NCI-H460 (cell line): ENCODE measurements around the gene TRMT1. TPM values are rescaled to one million over a fixed set of nuclear protein-coding genes. Genes with fewer than 3 reads are reported as not detected.

Experiments used
- DNase-seq: peaks from one replicate; pipeline ENCODE4 v3.0.0-alpha.2; 2016; ENCODE audit warnings: low read depth; ENCODE audit errors: extremely low read depth
- total RNA-seq: library from RNA; depleted of rRNA; stranded (reverse); fragments of >200 nt; shearing (Covaris generic); gene quantifications from 2 replicates; pipeline ENCODE4 v1.2.3, GENCODE V29; 2014

The TRMT1 gene
- total RNA-seq, 1 experiment from 2014 or later = 42.8 TPM

DNA sequence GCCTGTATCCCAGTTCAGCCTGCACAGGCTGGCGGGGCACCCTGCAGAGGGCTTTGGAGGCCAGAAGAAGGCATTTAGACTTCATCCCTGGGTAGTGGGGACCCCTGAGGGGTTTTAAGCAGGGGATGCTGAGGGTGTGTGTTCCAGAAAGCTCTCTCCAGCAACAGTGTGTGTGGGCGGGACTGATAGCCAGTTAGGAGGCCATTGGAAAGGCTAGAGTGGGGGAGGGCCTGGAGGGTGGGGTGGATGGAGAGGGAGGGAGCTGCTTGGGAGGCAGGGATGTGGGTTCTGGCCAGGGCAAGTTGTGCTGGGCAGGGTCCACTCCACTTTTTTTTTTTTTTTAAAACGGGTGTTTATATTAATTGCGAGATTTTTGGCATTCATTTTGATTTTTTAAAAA, 42.2 kb downstream of the TRMT1 start:
- DNase-seq = no peak

DNA sequence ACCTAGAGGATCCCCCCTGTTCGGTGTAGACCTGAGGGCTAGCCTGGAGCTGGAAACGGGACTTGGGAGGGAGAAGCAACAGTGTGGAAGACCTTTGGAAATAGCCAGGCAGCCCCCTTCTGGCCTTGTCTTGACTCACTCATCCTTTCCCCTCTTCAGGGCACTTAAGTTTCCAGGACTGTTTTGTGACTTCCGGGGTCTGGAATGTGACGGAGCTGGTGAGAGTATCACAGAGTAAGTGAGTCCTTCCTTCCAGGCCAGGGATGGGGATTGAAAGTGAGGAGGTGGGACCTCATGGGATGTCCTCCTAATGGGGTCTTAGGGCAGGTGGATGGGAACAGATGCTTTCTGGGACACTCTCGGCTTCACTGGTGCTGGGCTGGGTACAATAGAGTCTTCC, 43.3 kb downstream of the TRMT1 start:
- no peak for DNase-seq

DNA sequence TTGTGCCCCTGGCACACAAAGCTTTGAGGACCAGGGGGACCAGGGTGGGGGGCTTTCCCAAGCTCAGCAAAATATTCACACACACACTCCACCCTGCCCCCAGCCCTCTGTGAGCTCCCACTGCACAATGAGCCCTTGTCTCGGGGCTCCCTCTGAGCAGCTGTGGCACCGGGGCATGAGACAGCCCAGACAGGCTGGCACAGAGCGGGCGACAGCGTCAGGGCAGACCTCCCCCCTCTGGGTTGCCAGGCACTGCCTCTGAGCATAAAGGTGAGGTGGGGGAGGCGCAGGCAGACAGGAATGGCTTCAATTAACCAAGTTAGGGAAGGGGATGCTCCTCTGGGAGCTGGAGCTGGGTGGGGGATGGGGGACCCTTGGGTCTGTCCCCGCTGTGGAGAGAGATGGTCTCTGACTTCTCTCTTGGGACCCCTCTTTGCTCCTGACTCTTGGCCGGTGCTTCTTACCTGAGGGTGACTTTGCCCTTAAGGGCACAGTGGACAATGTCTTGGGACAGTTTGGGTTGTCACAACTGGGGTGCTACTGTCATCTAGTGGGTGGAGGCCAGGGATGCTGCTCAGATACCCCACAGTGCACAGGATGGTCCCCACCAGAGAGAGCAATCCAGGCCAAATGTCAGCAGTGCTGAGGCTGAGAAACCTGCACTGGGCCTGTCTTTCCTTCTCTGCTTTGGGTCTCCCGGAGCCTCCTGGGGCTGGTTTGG, 44.2 kb downstream of the TRMT1 start:
- DNase-seq = no peak

DNA sequence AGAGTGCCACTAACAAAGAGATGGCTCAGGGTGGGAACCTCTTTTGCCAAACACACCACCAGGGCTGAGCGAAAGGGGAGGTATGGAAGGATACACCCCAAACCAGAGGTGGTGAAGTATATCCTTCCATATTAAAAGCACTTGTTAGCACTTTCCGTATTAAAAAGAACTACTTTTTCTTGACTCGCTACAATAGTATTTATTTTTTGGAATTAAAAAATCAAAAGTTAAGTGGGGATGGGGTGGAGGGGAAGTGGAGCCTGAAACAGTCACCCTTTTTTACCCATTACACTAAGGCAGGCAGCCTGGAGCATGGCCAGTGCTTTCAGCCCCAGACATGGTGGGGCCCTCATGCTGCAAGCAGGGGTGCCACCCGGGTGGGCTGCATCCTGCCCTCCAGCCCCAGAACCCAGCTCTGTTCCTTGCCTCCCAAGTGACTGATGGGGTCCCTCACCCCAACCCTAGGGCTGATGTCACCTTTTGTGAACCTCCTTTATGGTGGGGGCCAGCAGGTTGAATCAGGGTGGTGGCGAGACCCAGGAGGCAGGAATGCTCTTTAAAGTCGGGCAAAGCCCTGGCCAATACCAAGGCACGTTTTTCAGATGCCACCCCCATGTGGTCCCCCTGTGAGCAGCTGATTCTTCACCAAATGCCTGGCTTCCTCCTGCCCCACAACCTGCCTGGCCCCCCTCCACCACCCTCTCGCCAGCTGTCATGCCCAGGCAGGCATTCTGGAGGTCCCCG, 44.9 kb downstream of the TRMT1 start:
- DNase-seq = no peak

DNA sequence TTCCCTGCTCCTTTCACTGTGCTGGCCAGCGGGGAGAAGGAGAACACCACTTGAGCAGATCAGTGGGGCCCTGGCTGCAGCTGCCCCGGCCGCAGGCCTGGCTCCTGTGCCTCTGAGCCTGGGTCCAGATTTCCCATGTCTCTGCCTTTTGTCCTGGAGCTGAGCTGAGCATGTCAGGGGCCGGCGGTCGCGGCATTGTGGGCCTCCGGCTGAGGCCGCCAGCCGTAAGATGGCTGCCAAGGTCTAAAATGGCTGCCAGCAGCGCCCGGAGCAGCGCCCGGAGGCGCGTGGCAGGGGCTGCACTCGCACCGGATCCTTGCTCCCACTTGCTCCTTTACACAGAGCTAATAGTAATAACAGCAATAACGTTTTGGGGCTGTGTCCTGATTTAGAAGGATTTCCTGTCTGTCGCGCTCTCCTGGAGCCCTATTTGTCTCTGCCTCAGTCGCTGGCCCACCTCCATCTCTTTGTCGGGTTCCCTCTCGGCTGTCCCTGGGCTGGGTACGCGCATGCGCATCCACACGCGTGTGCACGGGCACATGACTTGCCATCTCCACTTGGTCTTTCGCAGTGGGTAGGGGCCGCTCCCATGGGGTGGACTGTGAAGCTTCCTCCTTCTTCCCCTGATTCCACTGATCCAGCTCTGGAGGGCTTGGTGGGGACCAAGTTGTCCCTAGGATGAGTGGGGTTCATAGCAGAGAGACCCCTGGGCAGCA, 46.0 kb downstream of the TRMT1 start:
- no peak for DNase-seq

DNA sequence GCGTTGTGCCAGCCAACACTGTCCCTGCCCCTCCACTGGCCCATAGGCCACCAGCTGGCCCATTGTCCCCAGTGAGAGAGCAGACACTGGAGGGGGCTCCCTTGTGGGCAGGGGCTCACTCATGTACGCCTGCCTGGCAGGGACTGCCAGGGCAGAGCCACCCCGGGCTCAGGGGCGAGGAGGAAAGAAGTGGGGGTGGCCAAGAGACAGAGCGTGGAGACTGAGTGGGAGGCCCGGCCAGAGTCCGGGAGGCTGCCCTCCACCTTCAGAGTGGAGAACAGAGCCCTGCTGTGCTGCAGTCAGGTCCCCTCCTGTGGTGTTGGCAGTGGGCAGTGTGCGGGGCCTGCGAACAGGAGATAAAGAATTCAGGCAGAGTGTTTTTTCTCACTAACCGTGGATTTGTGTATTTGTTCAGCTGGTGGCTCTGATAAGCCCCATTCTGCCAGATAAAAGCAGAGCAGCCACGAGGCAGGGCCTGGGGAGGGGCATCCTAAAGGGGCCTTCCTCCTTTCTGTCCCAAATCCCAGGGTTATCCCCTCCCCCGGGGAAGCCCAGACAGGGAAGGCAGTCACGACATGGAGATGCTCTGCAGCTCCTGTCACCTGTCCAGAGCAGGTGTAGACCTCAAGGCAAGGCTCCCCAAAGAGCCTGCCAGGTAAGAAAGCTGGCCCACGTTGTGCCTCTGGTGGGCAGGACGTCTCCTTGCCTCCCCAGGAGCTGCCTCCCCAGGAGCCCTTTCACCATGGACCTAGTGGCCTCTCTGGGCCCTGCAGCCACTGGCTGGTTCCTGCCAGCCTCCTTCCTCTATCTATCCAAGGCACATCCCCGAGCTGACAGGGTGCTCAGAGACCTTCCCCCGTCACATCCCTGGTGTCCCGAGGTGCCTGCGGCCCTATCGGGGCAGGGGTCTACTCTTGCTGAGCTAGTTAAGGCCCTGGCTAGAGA, 46.9 kb downstream of the TRMT1 start:
- no peak for DNase-seq

DNA sequence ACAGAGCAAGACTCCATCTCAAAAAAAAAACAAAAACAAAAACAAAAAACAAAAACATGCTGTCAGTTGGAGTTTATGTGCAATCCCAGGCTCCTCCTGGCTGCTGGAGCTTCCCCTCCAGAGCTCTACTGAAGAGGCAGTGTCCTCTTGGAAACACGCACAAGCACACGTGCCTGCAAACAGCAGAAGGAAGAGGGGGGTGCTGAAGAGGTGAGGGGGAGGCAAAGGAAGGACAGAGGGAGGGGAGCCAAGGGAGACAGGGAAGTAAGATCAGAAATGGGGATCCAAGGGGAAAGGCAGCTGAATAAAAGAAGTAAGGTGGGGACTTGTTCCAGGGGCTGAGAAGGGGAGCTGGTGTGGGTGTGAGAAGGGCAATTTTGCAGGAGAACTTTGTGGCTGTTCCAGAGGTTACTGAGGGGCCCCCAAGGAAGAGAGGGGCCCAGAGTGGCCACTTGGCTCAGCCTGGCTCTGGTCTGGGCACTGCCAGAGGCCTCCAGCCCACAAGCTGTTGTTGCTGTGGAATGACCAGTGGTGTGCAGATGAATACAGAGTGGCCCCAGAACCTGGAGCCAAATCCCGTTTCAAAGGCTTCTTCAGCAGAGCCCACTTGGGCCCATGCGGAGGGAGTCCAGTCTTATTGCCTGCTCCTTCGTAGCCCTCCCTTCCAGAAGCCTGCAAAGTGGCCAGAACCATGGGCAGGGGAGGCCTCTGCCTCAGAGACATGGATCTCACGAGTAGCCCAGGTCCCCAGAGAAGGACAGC, 48.3 kb downstream of the TRMT1 start:
- DNase-seq = no peak

DNA sequence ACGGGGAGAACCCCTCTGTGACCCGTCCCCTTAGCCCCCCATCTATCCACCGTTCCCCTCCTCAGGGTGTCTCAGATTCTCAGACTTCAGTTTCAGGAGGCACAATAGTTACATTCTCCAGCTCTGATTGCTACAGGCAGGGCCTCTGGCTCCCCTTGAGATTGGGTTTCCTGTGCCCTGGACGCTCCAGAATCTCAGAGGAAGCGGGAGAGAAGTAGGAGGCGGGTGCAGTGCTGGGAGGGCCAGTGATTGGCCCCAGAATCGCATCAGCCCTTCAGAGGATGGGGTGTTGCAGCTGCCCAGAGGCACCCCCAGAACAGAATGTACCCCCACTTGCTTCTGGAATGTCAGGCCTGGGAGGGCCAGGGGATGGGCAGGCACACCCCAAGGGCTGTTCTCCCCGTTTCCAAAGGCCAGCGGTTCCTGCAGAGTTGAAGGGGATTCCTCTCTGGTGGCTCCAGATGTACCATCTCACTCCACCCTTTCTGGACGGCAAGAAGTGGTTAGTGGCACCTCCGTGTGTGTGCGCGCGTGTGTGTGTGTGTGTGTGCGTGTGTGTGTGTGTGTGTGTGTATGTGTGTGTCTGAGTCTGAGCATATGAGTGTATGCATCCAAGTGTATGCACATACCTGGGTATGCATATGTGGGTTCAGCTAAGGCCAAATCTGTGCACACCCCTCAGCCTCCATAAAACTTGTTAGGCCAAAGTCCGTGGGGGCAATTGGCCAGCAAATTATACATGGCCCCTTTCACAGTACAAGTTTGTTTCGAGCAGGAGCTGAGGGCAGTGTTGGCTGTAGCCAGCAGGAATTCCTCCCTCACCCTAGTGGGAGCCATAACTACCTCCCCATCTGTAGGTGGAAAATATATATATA, 49.4 kb downstream of the TRMT1 start:
- DNase-seq = no peak

DNA sequence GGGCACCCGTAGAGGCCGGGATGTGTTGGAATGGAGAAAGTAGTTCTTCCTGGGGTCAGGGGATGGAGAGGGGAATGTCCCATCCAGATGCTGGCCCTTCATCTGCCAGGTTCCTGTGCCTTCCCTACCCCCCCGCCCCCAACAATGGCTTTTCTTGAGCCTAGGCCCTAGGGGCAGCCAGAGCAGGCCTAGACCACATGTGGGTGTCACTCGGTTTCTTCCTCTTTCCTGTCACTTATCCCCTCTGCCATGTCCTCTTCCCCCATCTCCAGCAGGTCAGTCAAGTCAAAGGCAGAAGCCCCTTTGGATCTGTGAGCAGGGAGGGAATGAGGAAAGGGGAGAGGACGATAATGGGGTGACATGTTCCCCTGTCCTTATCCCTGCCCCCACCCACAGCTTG, 50.3 kb downstream of the TRMT1 start:
- no peak for DNase-seq

DNA sequence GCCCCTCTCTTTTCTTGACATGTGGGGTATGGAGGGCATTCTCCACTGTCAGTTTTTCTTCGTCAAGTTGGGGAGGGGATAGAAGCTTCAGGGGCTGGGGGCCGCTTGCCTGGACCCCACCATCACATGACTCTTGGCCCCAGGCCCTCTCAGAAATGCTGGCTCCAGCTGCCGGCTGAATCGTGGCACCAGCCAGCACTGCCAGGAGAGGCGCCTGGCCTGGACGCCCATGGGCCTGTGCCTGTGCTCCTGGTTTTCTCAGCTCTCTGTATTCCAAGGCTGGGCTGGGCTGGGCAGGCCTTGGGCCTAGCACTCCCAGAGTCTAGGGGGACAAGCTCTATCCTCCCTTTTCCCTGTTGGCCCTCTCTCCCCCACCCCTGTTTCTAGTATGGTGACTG, 52.4 kb downstream of the TRMT1 start:
- DNase-seq = no peak

DNA sequence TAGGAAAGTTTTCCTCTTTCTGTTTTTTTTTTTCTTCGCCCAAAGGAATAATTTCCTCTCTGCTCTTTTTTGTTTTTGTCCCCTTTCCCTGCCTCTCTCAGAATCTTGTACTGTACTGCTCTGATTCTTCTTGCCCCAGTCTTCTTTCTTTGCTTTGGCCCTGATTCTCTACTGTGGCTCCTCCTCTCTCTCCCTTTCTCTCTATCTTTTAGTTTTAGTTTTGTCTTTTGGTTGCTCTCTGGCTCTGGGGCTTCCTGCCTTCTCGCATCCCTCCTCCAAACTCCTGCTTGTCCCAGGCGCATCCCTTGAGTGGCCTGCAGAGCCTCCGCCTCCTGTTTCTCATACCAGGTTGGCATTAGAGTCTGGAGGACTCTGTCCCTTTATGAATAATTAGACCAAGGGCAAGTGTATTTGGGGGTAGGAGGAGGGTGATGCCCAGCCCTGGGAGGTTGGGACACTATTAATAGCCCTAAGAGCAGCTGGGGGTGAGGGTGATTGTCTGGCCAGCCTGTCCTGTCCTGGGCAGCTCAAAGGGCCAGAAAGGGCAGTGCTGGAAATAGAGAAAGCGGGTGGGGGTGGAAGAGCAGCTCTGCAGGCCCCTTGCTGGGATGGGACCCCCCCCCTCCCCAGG, 53.0 kb downstream of the TRMT1 start:
- DNase-seq = no peak

DNA sequence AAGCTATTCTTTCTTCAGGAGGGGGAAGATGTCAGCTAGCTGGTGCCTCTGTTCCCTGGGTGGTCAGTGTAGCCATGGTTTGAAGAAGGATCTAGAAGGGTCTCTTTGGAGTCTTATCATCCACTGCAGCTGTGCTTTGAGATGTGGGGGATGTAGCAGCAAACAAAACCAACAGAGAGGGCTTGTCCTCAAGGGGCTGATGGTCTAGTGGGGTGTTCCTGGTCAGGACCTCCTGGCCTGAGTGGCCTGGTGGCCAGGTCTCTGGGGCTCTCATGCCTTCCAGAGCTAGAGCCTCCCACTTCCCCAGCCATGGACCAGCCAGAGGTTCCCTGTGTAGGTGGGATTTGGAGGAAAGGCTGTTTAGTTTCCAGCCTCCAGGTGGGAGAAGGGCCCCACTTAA, 54.2 kb downstream of the TRMT1 start:
- DNase-seq = no peak

DNA sequence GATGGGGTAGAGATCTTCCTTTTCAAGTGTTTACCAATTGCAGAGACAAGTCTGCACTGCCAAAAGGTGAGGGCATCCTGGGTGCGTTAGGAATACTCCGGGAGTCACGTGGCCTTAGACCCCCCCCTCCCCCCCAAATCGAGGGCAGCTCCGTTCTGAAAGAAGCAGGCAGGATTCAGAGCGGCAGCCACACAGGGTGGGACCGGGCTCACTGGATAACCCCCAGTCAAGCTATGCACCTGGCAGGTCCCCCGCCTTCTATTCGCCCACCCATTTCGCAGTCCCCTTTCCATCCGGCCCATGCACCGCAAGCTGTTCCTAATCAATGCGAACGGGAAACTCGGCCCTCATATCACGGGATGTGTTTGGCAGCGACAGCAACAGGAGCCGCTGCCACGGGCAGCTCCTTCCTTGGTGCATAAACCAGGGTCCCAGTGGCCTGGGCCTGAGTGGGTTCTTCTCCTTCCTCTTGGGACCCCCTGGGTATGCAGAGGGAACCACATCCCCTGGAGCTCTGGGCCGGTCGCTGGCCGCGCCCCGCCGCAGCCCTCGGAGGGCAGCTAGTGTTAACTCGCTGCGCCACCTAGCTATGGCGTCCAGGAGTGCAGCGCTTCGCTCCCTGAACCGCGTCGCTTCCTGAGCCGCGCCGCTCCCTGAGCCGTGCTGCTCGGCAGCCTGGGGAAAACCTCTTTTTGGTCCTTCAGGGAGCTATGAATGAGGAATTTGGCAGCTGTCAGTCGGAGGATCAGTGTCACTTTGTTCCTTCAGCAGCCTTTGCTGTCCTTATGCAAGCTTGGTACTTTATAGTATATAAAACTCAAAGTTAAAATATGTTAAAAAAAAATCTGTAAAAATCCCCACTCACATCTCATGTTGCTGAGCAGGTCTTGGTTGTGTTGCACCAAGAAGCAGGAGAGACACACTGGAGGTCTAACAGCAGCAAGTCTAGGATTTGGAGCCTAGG, 55.3 kb downstream of the TRMT1 start:
- peak; percentile 63 for DNase-seq

DNA sequence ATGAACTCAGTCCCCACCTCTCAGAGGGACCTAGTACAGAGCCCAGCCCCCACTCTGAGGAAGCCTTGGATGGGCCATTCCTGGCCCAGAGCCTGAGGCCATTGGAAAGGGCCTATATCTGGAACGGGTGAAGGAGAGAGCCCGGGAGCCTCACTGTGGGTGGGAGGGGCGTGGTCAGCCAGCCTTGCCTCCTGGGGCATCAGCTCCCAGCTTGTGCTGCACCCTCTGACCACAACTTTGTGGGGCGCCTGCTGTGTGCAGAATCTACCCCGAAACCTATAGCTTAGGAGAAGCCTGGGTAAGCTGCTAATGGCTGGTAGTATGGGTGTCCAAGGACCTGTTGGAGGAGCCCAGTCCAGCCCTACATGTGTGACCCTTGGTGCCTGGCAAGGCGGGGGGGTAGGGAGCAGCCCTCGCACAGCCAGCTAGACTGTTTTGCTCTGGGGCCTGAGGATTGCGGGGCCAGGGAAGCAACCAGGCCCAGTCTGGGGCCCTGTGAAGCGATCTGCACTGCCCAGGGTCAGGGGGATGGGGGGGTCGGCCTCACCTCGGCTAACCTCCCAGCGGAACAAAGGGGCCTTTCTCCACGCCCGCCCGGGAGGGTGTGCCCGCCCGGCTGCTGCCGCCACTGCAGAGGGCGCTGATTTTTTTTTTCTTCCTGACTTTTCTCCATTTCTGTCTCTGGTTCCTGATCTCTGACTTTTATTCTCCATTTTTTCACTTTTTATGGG, 56.1 kb downstream of the TRMT1 start:
- no peak for DNase-seq

DNA sequence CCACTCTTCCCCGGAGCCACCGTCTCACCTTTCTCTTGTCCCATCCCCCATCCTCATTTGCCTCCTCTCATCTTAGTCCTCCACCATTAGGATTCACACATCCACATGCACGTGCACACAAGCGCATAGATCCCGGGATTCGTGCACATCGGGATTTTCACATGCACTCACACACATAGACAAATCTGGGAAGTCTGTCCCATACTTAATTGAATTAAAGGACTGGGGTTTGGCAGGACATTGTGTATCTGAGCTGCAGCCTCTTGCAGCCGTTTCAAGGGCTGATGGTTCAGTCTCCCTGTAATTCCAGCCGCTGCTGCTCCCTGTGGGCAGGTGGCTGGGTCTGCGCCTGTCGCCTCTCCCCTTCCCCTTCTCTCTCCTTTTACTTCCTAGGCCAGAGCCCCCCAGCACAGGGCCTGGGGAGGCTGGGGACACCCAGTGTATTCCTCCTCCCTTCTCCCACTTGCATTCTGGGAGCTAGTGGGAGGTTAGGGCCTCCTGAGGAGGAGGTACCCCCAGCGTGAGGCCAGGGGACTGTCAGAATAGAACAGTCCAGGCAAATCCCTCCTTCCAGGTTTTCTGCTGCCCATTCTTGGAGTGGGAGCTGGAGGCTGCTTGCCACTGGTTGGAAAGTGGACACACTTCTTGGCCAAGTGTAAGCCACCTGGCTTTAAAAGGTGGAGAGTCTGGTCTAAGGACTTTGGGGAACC, 57.4 kb downstream of the TRMT1 start:
- DNase-seq = no peak

DNA sequence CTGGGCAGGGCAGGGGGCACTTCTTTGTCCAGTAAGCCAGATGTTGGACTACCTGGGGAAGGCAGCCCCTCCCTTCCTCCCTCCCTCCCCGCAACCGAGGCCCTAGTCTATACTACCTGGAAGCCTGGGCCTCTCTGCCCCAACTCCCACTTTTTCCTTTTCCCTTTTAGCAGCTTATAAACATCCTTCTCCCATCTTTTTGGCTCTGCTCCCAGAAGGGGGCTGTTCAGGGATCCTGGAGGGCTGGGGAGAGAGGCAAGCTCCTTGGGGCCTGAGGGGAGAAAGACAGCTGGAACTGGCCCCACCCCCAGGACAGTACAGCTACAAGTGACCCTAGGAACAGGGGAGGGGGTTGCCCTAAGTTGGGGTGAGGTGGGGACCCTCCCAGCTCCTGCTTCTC, 58.8 kb downstream of the TRMT1 start:
- DNase-seq = no peak
